Fibroblast of the aortic adventitia (primary cell): ENCODE results near the gene NEK1. TPM values are rescaled to one million over a fixed set of nuclear protein-coding genes. Genes with fewer than 3 reads are reported as not detected.
A peak's percentile ranks its signal among the peaks of the same experiment; 100 is the strongest.

Source experiments
- DNase-seq: peaks from one replicate; pipeline ENCODE4 v3.0.0-alpha.2; 2010; ENCODE audit warnings: low read depth
- H3K4me3 ChIP-seq: 2 replicates; pipeline ENCODE4 v1.5.1; 2011; ENCODE audit warnings: low read depth, mild to moderate bottlenecking, control low read depth, low read length, moderate library complexity
- total RNA-seq: library from RNA; depleted of rRNA; stranded (reverse); fragments of >200 nt; gene quantifications from 2 replicates; pipeline ENCODE4 v1.2.3, GENCODE V29; 2012; ENCODE audit warnings: low replicate concordance
- TF ChIP-seq, protein P1 (sequence below): IDR thresholded peaks from 2 replicates; pipeline ENCODE4 v1.5.1; 2011; ENCODE audit warnings: mild to moderate bottlenecking, low read length, control low read depth, inconsistent platforms; ENCODE audit not compliant: insufficient read depth

NEK1 gene
- total RNA-seq, 1 donor: 18.2 TPM

DNA sequence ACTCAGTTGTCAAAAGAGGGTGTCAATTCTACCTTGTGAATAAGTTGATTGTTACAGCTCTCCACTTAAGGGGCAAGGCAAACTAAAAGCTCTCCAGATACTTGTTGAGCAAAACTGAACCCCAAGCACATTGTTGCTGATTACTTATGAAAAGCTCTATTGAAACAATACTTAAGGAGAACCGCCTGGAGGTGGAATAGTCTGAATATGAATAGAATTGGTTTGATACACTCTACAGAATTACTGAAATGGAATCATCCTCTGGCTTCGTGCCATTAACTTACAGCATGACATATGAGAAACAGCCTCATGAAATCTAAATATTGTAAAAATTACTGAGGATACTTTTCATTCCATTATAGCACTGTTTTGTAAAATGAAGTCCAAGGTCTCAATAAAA, 214.6 kb downstream of the NEK1 start:
- TF ChIP-seq, protein P1, sequence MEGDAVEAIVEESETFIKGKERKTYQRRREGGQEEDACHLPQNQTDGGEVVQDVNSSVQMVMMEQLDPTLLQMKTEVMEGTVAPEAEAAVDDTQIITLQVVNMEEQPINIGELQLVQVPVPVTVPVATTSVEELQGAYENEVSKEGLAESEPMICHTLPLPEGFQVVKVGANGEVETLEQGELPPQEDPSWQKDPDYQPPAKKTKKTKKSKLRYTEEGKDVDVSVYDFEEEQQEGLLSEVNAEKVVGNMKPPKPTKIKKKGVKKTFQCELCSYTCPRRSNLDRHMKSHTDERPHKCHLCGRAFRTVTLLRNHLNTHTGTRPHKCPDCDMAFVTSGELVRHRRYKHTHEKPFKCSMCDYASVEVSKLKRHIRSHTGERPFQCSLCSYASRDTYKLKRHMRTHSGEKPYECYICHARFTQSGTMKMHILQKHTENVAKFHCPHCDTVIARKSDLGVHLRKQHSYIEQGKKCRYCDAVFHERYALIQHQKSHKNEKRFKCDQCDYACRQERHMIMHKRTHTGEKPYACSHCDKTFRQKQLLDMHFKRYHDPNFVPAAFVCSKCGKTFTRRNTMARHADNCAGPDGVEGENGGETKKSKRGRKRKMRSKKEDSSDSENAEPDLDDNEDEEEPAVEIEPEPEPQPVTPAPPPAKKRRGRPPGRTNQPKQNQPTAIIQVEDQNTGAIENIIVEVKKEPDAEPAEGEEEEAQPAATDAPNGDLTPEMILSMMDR: no peak
- no peak overlapping the region for H3K4me3 ChIP-seq
- DNase-seq: peak; percentile 67

DNA sequence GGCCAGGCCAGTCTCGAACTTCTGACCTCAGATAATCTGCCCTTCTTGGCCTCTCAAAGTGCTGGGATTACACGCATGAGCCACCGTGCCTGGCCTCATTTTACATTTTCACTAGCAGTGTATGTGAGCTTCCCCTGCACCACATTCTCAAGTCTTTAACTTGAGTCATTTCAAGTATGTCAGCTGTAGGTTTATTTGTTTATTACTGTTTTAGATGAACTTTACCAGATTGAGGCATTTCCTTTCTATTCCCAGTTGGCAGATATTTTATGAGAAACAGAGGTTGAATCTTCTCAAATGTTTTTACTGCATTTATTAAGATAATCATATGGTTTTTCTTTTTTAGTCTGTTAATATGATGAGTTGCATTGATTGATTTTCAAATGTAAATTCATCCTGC, 227.0 kb downstream of the NEK1 start:
- TF ChIP-seq, protein P1: no peak
- peak; percentile 50 for DNase-seq
- H3K4me3 ChIP-seq: no peak overlapping the region

DNA sequence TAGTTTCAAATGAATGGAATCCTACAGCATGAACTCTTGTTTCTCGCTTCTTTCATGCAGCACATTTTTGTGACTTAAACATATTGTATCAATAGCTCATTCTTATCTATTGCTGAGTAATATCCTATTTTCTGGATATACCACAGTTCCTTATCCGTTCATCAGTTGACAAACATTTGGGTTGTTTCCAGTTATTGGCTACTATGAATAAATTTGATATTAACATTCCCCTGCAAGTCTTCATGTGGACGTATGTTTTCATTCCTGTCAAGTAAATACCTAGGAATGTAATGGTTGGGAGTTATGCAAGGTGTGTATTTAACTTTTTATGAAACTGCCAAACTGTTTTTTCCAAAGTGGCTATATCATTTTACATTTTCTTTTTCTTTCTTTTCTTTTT, 227.6 kb downstream of the NEK1 start:
- DNase-seq: peak; percentile 72
- no peak overlapping the region for H3K4me3 ChIP-seq
- TF ChIP-seq, protein P1: no peak

DNA sequence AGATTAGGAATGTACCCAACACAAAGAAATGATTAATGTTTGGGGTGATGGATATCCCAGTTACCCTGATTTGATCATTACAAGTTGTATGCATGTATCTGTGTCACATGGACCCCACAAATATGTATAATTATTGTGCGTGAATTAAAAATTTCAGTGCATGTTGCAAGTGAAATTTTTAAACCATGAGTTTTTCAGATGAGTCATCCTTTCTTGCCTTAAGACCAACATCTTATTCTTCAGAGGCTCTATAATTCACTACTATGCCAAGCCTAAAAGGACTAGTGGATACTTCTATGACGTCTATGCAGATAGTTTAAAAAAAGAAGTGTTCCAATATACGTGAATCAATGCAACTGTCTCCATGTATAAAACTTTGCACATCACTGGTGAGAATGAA, 228.7 kb downstream of the NEK1 start:
- TF ChIP-seq, protein P1: no peak
- no peak overlapping the region for H3K4me3 ChIP-seq
- DNase-seq: peak; percentile 99

GRCh38 chr4:169379688-169380087, 232.7 kb downstream of the NEK1 start:
- no peak overlapping the region for H3K4me3 ChIP-seq
- no peak for DNase-seq
- TF ChIP-seq, protein P1: no peak

DNA sequence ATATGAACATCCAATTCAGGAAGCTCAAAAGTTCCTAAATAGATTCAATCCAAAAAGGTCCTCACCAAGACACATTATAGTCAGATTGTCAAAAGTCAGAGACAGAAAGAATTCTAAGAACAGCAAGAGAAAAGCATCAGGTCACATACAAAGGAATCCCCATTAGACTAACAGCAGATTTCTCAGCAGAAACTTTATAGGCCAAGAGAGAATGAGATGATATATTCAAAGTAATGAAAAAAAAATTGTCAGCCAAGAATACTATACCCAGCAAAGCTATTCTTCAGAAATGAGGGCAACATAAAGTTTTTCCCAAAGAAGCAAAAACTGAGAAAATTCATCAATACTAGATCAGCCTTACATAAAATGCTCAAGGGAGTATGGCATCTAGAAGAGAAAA, 235.0 kb downstream of the NEK1 start:
- TF ChIP-seq, protein P1: no peak
- H3K4me3 ChIP-seq: no peak overlapping the region
- no peak for DNase-seq

- DNase-seq: no peak
- no peak overlapping the region for H3K4me3 ChIP-seq
- TF ChIP-seq, protein P1: no peak
Observed at GRCh38 chr4:169376421-169376820, 236.0 kb downstream of the NEK1 start.
